Measurements from ENCODE around the gene TPRG1L.

Gene TPRG1L

DNA sequence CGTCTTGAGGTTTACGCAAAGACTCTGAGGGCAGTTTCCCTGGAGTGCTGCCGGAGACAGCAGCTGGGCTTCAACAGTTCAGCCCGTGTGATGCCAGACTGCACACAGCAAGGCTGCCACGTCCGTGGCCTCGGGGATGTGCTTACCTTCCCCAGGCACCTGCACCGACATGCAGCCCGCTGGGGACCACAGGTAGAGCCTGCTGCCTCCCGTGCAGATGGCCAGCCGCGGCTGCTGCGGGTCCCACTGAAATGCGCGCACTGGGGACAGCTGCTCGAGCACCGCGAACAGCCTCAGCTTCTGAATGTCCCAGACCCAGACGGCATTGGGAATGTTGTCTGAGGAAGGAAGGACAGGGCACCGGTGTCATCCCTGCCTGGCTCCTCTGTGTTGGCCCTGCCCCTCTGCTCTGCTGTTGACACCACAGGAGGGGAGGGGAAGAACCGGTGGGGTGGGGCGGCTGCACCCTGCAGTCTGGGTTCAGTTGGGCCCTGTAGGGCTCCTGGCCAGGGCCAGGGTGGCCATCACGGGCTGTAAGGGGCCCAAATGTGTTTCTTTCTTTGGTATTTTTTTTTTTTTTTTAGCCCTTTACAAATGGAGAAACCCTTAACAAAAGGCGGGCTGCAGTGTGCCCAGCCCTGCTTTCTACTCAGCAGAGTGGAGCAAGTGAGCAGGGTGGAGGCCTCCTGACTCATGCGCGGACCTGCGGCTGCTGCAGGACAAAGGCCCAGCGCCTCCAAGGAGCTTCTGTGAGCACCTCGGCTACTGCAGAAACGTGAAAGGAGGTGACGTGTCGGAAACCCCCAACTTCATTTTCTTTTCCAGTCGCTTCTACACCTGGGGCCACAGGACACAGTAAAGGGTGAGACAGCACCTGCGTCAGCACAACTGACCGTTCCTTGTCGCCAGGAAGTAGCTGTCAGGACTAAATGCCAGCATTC, 6.8 kb downstream of the TPRG1L start:
- ChIA-PET POLR2A (no interaction called here), CTCF (interaction anchor here (0.8 to 7.4 kb wide), 2 partner anchors 12 to 17 kb away, joined by 4 to 55 read pairs; no protein-coding TSS in a partner anchor)
- no peak for DNase-seq (ENCODE audit: extremely low spot score)
- TF ChIP-seq, protein P1, sequence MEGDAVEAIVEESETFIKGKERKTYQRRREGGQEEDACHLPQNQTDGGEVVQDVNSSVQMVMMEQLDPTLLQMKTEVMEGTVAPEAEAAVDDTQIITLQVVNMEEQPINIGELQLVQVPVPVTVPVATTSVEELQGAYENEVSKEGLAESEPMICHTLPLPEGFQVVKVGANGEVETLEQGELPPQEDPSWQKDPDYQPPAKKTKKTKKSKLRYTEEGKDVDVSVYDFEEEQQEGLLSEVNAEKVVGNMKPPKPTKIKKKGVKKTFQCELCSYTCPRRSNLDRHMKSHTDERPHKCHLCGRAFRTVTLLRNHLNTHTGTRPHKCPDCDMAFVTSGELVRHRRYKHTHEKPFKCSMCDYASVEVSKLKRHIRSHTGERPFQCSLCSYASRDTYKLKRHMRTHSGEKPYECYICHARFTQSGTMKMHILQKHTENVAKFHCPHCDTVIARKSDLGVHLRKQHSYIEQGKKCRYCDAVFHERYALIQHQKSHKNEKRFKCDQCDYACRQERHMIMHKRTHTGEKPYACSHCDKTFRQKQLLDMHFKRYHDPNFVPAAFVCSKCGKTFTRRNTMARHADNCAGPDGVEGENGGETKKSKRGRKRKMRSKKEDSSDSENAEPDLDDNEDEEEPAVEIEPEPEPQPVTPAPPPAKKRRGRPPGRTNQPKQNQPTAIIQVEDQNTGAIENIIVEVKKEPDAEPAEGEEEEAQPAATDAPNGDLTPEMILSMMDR (IDR thresholded peaks at IDR 0.05; ENCODE audit: control extremely low read depth, extremely low read depth, low read depth, missing control alignments): no peak

DNA sequence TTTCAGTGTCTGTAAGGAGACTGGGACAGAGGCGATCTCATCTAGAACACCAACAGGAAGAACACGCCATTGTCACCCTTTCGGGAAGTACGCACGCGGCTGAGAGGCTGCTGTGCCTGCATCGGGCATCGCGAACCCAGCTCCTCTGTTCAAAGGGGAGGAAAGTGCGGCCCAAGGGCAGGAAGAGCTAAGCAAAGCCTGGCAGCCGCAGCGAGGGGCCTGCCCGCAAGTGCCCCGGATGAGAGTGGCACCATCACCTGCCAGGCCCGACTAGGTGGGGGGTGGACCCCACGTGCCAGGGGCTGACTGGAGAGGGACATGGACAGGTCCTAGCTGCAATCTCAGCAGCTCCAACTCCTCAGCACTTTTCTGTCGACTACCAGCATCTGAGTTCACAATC, 7.5 kb downstream of the TPRG1L start:
- ChIA-PET CTCF (interaction anchor here (0.8 to 7.4 kb wide), 2 partner anchors 12 to 16 kb away, joined by 4 to 55 read pairs; no protein-coding TSS in a partner anchor), POLR2A (no interaction called here)
- no peak for DNase-seq (ENCODE audit: extremely low spot score)
- TF ChIP-seq, protein P1 (IDR thresholded peaks at IDR 0.05; ENCODE audit: control extremely low read depth, extremely low read depth, low read depth, missing control alignments): no peak

DNA sequence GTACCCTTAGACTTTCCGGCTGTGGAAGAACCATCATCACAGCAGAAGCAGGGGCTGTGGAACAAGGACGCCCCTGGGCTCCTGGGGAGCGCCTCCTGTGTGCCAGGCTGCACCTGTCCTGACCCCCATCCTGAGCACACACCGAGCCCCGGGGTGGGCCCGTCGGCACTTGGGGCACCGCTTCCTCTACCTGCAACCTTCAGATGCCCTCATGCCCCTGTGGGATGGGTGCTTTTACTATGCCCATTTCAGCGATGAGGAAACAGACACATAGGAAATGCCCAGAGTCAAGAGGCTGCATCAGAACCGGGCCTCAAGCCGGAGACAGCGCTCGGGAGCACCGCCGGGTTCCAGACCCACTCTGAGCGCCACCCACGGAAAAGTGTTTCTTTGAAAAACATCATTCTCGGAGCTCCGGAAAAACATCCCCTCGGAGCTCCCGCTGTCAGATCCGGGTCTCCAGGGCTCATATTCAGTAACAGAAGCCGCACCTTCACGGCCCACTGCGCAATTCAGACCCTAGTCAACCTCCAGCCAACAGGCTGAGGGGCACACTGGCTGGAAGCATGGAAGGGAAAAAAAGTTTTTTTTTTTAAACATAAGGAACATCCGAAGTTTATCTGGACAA, 8.0 kb downstream of the TPRG1L start:
- POLR2A ChIA-PET: no interaction called here
- TF ChIP-seq, protein P1 (IDR thresholded peaks at IDR 0.05; ENCODE audit: control extremely low read depth, extremely low read depth, low read depth, missing control alignments): no peak
- DNase-seq (ENCODE audit: extremely low spot score): no peak
- CTCF ChIA-PET: interaction anchor here (0.8 to 7.4 kb wide), 2 partner anchors 13 to 16 kb away, joined by 4 to 55 read pairs; no protein-coding TSS in a partner anchor

DNA sequence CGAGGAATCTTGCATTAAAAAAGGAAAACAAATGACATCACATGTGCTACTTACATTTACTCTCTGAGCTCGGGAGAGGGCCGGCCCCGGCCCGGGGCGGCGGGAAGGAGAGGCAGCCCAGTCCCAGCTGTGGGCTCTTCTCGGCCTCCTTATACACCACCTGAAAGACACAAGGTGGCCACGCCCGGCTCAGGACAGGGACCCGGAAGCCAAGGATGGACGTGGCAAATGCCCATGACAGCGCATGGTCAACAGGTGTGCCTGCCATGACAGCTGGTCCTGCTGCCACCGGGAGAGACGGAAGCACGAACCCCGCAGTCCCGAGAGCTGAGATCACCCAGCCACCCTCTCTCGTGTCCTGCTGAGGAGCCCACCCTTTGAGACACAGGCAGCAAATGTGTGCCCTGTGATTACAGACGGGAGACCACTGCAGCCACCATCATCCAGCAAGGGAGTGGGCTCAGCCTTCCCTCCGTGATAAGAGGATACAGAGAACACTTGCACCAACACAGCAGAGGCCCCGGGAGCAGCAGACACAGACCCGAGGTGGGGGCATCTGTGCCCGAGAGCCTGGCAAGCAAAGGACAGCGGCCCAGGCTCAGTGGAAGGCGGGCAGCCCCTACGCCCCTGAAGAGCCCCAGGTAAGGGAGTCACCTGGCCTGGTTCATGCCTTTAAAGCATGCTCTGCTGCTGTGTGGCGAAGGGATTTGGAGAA, 8.7 kb downstream of the TPRG1L start:
- TF ChIP-seq, protein P1 (IDR thresholded peaks at IDR 0.05; ENCODE audit: control extremely low read depth, extremely low read depth, low read depth, missing control alignments): no peak
- DNase-seq (ENCODE audit: extremely low spot score): no peak
- ChIA-PET CTCF (interaction anchor here (7.4 kb wide), 1 partner anchor 13 kb away, joined by 55 read pairs; no protein-coding TSS in a partner anchor), POLR2A (no interaction called here)

DNA sequence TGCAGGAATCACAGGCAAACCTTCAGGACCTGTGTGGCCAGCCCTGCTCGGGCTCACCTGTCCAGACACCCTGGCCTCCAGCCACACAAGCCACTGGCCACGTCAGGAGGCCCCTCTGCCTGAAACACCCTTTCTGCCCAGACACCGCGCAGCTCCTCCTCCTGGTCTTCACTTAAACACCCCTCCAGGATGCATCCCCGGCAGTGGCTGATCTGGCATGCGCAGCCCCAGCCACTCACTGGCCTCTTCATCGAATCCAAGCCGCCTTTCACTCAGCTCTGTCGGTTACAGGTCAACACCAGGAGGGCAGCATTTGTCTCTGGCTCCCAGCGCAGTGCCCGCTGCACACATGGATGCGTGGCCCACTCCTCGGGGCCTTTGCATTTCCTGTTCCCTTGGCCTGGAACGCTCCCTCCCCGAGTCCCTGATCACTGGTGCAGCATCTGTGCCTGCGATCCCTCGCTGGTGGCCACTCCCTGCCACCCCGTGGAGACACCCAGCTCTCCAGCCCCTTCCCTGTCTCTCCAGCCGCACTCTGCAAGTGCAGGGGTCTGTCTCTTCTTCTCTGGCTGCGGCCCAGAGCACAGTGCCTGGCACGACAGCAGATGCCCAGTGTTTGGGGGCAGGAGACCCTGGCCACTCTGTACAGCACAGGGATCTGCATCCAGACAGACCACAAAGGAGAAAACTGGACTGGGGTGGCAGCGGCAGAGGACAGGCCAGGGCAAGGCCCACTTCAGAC, 9.4 kb downstream of the TPRG1L start:
- ChIA-PET CTCF (interaction anchor here (7.4 kb wide), 1 partner anchor 14 kb away, joined by 55 read pairs; no protein-coding TSS in a partner anchor), POLR2A (no interaction called here)
- DNase-seq (ENCODE audit: extremely low spot score): no peak
- TF ChIP-seq, protein P1 (IDR thresholded peaks at IDR 0.05; ENCODE audit: control extremely low read depth, extremely low read depth, low read depth, missing control alignments): no peak

Measured in GM10248 (cell line).